Fibroblast of skin of left quadriceps (primary cell): ENCODE results near the gene TMCC2.

ENCODE experiments used
- DNase-seq, 2 experiments: peaks; one replicate each; pipeline ENCODE4 v3.0.0-alpha.2; 2013; ENCODE audit warnings: low read depth in 2 of 2

Gene TMCC2

DNA sequence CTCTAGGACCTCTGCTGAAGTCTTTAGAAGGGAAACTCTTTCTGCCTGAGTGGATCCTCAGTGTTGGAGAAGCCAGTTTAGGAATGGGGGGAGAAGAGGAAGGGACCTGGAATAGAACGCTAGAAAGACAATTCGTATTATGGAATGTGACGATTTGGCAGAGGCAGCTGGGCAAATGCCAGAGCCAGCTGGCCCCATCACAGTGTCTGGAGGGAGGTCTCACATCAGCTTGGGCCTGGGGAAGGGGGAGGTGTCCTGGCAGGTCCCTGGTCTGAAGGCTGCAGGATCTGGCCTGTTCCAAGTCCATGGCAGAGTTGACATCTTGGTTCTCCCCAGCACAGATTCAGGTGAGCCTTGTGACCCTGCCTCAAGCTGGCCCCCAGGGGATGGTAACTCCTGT is 11.3 kb downstream of the TMCC2 start:
- DNase-seq, result no peak

GRCh38 chr1:205240118-205240517 is 12.4 kb downstream of the TMCC2 start:
- DNase-seq, result no peak

- no peak for DNase-seq
These were observed 12.8 kb downstream of the TMCC2 start for GRCh38 chr1:205240569-205240968.

DNA sequence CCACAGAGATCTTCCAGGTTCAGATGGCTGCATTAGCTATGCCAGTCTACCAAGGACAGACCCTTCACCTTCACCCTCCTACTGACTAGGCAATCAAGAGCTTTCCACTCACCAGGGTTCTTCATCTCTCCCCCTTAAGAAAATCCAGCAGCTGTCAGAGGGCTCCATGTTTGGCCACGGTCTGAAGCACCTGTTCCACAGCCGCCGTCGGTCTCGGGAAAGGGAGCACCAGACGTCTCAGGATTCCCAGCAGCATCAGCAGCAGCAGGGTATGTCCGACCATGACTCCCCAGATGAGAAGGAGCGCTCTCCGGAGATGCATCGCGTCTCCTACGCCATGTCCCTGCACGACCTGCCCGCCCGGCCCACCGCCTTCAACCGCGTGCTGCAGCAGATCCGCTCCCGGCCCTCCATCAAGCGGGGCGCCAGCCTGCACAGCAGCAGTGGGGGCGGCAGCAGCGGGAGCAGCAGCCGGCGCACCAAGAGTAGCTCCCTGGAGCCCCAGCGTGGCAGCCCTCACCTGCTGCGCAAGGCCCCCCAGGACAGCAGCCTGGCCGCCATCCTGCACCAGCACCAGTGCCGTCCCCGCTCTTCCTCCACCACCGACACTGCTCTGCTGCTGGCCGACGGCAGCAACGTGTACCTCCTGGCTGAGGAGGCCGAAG is 13.8 kb downstream of the TMCC2 start:
- no peak for DNase-seq

GRCh38 chr1:205243350-205244191 is 15.8 kb downstream of the TMCC2 start:
- DNase-seq, result no peak

DNA sequence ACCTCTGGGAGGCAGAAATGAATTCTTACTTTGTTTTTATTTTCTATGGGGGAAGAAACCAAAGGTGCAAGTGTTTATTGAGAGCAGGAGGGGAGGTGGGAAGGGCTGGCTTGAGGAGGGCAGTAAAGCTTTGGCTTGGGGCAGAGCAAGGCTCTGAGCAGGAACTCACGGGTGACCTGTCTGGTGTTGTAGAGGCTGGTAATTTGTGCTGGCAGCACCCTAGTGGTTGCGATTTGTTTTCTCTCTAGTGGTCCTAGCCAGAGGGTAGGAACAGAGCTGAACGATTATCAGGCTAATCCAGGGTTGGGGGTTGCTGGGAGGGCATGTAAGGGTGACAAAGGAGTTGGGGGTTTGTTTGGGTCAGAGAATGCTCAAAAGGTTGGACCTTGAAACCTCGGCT is 16.6 kb downstream of the TMCC2 start:
- no peak for DNase-seq

DNA sequence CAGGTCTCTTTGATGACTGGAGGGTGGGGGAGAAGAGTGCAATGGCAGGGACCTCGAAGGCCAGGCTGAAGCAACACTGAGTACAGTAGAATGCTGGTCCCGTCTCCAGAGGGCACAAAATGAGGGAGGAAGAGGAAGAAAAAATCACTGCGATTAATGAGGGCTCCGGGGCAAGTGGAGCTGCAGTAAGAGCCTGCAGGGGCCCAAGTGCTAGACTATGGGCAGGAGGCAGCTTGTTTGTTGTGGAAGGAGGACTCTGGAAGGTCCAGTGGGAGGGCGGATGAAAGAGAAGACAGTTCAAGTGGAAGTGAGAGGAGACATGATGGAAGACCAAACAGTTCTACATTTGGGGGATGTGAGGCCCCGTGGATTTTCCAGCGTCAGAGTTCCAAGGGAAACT is 17.4 kb downstream of the TMCC2 start:
- no peak for DNase-seq

DNA sequence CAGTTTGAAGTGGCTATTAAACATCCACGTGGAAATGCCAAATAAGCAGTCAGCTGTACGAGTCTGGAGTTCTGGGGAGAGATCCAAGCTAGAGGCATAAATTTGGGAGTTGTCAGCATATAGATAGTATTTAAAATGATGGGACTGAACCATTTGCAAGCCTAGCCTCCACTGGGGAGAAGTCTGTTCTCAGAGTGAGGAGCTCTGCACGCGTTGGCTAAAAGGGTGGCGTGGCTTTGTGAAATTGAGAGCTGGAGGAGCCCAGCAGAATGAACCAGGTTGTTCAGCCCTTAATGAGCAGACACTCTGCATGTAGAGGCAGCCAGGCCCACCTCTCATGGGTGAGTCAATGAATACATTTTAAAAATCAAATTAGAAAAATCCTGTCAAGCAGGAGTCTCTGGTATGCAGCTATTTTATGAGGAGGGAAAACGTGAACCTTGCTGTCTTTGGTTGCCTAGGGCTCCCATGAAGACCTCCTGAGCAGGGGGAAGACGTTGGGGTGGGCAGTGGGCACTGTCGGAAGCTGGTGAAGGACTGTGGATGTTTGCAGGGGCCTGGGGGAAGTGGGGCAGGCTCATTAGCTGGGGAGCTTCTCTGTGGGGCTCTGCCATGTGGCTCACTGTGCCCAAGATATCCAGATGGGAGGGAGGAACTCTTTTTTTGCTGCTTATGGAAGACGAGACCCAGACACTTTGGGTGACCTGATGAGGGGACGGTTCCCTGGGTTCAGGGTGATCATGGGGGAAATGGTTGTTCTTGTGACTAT is 18.8 kb downstream of the TMCC2 start:
- DNase-seq, result no peak

- DNase-seq, result no peak
These were observed 19.6 kb downstream of the TMCC2 start for GRCh38 chr1:205247130-205247921.

DNA sequence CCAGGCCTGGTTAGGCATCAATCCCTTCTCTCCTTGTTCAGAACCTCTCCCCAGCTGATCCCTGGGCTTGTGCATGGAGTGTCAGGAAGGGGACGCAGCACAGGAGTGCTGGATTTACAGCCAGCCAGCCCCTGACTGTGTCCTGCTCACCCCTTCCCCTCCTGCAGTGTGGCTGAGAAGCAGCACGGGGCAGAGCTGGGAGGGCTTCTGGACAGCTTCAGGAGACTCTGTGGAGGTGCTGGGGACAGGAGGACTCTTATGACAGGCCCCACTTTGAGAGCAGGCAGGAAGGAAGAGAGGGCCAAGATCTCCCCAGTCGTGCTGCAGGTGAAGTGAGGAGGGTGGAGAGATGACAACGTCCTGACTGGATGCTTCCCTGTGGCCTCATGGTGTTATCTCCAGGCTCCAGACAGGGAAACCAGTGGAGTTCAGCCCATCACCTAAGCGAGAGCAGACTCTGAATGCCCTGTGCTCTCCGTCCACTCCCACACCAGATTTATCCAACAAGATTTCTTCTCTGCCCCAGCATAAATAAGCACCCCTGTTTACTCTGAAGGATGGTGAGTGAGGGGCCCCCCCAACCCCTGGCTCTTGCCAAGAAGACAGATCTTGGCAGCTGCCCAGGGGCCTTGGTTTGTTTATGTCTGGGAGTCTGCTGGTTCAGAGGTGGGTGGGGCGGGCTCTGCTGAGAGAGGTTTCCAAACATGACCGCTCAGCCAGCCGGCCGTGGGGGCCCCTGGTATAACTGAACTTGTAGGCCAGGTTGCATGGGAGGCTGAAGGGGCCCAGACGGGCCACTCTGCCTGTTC is 21.3 kb downstream of the TMCC2 start:
- no peak for DNase-seq

DNA sequence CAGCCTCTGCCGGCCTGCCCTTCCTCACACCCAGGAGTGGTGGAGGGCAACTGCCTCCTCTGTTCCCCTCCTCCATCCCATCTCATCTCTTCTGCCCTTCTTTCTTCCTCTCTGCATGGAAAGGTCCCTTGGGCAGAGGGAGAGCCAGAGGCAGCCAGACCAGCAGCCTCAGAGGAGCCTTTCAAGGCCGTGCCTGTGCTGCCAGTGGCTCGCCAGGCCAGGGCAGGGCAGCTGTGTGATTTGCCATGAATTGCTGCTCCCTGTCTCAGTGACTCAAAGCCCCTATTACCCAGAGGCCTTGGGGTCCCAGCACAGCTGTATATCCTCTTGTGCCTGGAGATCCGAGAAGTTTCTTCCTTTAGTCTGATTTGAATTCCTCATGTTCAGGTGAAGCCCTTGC is 21.9 kb downstream of the TMCC2 start:
- DNase-seq, result no peak

GRCh38 chr1:205250699-205251098 is 23.0 kb downstream of the TMCC2 start:
- DNase-seq, result no peak

- no peak for DNase-seq
These were observed 23.8 kb downstream of the TMCC2 start for GRCh38 chr1:205251576-205251975.

DNA sequence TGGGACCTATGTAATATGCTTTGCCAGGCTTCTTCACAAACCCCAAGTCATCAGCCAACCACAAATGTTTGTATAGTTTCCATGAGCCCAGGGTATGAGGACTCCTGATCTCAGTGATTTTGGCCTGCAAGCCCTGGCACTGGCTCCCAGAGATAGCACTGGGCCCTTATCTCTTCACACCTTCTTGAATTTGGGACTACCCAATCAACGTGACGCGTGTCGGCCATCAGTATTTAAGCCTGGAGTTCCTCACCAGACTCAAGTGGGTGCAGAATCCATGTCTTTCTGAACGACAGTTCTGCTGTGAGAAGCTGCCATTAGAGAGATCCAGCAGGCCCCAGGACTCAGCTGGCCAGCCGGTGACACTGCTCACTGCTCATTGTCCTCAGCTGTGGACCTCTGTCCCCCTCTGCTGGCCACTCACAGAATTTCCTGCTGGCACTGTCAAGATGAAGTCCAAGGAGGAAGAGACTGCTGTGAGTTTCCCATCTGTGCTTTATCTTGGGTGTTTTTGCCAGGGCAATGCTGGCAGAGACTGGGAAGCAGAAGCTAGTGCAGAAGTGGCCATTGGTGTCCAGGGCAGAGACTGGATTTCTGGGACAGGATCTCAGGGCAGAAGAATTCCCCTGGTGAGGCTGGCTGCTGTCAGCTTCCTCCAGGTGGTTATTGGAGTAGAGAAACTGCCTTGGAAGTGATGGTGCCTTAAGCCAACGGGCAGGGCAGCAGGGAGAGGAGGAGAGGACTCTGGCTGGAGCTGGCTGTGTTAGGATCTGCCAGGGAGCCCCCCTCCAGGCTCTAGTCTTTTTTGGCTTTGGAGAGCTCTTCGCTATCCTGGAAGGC is 28.4 kb downstream of the TMCC2 start:
- DNase-seq, result peak; percentile 54 to 62

- no peak for DNase-seq
These were observed 29.3 kb downstream of the TMCC2 start for GRCh38 chr1:205256951-205257625.

DNA sequence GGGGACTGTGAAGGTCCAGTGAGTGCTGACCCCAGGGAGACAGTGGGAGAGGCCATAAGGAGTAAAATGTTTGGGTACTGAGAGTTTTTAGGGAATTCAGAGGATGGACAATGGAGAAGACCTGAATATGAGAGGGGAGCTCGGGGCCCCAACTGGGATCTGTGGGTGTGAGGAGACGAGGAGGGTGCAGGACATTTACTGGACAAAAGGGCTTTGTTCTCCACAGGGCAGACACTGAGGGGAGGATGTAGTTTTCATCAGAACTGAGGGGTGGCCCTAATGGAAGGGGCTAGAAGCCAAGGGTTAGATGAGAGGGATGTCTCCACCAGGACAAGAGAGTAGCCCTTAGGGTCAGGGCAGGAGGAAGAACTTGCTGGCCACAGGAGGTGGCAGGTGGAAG is 30.0 kb downstream of the TMCC2 start:
- DNase-seq, result no peak

GRCh38 chr1:205258261-205258691 is 30.5 kb downstream of the TMCC2 start:
- DNase-seq, result no peak

- no peak for DNase-seq
These were observed 31.0 kb downstream of the TMCC2 start for GRCh38 chr1:205258719-205259118.

DNA sequence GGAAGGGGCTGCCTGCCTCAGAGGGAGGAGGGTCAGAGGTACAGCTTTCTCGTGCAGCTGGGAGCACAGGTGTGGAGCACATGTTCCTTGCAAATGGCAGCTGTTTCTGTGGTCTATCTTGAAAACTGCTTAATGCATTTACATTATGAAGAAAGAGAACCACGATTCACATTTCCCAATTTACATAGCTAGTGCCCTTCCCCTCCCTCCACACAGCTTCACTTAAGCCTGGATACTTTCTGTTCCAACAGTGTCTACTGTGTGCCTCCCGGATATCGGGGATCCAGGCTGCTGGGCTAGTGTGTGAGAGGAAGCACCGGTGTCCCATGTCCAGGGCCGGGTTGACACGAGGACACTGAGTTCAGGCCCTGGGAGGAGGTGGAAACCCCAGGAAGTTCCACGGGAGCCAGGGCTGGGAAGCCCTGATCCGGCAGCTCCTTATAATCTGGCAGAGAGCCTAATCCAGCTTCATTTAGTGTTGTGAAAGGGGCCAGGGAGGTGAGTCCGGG is 31.6 kb downstream of the TMCC2 start:
- no peak for DNase-seq
